Hematopoietic multipotent progenitor cell treated with erythropoietin and hydrocortisone succinate and interleukin-3 and kit ligand, for 17 days (in vitro differentiated cells): Measurements from ENCODE around the gene RGPD3.
"Not testable (repeated sequence)": the region's sequence is repeated elsewhere in the genome, so short reads cannot be mapped to it uniquely, and the experiment has no call there.

Experiments
- DNase-seq: peaks from one replicate; pipeline ENCODE4 v3.0.0-alpha.2; 2015; ENCODE audit warnings: low spot score

RGPD3 gene

DNA sequence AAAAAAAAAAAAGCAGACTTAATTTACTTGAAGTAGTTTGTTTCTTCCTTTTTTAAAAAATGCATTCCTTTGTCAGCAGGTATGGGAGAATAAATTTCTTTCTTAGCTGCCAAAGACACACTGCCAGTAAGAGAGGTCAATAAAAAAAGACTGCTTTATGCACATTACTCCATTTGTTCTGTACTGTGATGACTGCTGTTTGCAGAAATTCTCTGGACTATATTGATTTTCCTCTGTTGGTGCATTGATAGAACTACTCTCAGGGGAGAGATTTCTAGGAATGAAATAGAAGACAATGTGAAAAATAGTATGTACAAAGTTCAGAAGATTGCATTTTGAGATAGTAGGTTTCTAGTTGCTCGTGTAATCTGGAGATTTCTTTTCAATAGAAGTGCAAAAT, 11.3 kb upstream of the RGPD3 start:
- not testable (repeated sequence) for DNase-seq

DNA sequence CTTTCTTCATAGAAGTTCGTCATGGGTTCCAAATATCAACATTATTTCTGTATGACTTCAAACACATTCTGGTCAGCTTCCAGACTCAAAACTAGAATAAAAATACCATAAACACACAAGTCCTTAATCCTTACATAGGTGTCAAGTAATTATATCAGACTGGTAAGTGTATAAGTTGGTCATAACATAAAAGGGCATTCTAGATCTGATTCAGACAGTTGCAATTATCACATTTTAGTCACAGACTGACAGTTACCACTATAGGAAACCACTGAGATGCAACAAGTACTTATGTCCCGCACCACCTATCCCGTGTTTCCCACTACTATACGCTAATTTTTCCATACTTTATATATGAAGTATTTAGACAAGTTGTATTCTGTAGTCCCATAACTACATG, 9.4 kb upstream of the RGPD3 start:
- DNase-seq: not testable (repeated sequence)

DNA sequence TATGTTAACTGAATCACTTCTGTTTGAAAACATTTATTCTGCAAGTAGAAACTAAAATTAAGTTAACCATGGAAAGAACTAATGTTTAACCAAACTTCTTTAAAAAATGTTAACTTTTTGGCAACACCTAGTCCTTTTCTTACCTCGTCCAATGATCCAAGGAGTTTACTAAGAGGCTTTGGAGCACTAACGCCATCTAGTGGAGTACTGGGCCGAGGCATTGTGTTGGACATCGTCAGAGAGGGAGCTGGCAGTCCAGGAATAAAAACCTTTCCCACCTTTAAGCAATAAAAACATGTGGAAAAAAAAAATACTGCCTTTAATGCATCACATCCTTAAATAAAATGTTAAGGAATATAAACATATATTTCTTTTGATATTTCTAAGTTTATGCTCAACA, 2.4 kb upstream of the RGPD3 start:
- DNase-seq: not testable (repeated sequence)

DNA sequence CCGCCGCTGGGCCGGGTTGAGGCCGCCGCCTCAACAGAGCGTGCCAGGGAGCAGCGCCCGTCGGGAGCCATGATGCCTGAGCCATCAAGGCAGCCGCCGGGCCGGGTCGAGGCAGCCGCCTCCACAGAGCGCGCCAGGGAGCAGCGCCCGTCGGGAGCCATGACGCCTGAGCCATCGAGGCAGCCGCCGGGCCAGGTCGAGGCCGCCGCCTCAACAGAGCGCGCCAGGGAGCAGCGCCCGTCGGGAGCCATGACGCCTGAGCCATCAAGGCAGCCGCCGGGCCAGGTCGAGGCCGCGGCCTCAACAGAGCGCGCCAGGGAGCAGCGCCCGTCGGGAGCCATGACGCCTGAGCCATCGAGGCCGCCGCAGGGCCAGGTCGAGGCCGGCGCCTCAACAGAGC, 697 bp downstream of the RGPD3 start:
- not testable (repeated sequence) for DNase-seq

DNA sequence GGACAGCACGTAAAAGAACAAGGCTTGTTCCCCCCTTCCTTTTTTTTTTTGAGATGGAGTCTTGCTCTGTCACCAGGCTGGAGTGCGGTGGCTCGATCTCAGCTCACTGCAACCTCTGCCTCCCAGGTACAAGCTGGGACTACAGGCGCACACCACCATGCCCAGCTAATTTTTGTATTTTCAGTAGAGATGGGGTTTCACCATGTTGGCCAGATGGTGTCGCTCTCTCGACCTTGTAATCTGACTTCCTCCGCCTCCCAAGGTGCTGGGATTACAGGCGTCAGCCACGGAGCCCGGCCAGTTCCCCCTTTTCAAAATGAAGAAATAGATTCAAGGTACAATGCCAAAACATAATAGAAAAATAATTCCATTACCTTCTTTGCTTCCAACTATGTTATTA, 6.3 kb downstream of the RGPD3 start:
- not testable (repeated sequence) for DNase-seq

DNA sequence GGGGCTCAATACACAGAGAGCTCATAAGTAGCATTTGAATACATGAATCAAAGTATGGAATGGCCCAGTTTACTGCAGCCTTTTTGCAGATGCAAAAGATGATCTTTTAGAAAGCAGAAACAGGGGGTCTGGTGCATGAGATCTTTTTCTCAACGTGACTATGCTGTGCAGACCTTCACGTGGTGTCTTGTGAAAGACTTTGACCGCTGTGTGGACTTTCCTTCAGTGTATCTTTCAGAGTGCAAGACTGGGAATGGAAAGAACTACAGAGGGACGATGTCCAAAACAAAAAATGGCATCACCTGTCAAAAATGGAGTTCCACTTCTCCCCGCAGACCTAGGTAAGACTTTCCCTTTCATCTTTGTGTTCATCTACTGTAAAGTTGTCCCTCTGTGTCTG, 77.5 kb downstream of the RGPD3 start:
- DNase-seq: not testable (repeated sequence)

DNA sequence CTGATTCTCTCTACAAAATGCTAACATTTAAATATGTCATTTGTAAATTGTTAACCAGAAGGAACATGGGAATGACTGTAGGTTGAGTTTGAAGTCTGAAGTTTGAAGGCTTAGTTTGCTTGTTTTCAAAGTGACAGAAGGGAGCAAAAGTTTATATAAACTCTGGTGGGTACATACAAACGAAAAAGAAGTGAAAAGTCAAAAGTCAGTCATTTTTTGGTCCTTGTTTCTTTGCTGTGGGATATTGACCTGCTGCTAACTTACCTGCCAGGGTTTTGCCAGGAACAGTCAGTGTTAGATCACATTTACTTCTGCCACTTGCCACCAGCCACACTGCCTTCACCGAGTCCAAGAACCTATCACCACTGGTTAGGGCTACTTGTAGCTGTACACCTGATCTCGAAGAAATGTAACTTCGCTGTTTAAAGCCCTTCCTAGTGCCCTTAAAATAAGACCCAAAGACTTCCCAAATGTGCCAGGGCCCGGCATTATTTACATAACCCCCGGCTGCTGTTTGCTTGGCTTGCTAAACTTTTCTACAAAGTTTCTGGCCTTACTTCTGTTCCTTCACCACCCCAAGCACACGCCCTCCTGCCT, 79.3 kb downstream of the RGPD3 start:
- DNase-seq: not testable (repeated sequence)

DNA sequence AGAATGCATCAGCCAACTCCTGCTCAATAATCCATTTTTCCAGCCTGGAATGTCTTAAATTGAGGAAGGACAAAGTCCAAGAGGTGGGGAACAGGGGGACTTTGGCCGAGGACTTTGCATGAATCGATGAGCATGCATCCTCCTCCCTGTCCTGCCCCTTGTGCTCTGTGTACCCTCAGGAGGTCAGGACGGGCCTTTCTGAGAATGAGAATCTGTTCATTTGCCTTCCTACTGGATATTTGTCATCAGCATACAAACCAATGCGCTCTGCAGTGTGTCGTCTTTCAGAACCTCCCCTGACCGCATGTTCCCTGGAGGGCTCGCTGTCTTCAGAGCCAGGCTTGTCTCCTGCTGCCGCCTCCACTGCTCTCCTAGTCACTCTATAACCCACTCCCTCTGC, 83.7 kb downstream of the RGPD3 start:
- DNase-seq: not testable (repeated sequence)

DNA sequence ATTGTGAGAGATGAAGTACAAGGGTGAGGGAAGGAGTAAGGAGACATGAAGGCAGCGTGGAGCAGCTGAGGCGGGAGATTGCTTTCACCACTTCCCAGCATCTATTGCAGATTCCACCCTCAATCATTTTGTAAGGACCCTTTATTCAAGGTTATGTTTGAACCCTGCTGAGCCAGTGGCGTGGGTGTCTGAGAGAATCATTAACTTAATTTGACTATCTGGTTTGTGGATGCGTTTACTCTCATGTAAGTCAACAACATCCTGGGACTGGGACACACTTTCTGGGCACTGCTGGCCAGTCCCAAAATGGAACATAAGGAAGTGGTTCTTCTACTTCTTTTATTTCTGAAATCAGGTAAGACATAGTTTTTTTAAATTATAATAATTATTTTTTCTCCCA, 86.3 kb downstream of the RGPD3 start:
- DNase-seq: not testable (repeated sequence)

DNA sequence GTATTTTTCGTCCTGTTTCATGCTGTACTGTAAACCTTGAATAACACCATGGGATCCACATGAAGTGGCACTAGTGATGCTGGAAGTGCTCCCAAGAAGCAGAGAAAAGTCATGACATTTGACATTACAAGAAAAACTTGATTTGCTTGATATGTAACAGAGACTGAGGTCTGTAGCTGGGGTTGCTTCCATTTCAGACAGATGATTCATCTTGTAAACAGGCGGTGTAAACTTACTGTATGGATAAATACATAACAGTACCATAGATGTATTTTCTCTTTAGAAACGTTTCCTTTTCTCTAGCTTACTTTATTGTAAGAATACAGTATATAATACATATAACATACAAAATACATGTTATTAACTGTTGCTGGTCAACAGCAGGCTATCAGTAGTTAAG, 88.6 kb downstream of the RGPD3 start:
- DNase-seq: not testable (repeated sequence)

DNA sequence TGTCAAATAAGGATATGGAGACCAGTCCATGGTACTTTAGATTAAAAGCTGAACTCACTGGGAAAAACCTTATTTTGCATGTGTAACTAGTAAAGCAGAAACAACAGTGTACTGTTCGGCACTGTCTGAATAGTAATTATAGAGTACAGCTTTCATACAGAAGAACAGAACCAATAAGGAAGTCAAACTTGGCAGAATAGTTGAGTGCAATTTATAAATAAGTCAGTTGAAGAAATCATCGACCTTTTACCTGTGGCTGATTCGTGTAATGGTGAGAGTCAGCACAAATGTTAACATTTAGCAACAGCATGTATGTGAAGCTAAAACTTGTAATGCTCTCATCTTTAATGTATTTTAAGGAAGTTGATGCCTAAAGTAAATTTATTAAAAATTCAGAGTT, 99.0 kb downstream of the RGPD3 start:
- DNase-seq: not testable (repeated sequence)

DNA sequence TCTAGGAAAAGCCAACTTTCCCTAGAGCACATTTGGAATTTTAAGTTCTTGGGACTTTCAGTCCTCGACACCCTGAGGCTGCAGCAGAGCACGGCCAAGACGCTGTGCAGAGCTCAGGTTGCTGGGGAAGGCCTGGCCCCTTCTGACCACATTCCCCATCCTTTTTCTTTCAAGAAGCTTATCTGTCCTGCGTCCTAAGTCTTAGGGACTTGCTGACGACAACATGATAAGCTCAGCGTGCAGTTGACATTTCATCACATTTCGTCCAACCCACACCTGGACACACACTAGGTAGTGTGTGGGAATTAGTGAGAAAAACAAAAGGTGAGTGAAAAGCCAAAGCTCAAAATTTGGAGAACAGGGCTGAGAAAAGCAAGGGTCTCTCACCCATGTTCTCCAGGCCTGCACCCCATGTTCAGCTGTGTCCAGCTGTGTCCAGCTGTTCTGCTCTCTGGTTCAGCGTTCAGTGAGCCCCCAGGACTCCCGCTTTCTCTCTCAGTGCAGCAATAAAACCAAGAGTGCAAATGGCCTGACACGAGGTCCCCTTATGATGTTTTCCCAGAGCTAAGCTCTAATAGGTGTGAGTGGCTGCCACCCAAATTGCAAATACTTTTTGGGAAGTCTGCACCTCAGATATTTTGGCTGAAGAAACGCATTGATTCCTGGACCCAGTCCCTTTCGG, 101.9 kb downstream of the RGPD3 start:
- no peak for DNase-seq

DNA sequence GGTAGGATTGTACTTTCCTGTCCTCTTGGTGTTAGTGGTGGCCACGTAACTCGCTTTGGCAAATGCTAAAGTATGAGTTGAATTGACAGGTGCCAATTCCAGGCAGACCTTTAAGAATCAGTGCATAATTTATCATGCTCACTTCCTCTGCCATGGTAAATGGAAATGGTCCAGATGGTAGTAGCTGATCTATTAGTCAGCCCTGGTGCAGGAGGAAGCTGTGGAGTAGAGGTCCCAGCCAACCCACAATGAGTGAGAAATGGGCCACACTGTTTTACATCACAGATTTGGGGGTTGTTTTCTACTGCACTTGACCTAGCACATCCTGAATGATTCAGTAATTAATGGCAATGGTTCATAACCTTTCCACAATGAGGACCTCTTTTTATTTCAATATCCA, 104.4 kb downstream of the RGPD3 start:
- no peak for DNase-seq

DNA sequence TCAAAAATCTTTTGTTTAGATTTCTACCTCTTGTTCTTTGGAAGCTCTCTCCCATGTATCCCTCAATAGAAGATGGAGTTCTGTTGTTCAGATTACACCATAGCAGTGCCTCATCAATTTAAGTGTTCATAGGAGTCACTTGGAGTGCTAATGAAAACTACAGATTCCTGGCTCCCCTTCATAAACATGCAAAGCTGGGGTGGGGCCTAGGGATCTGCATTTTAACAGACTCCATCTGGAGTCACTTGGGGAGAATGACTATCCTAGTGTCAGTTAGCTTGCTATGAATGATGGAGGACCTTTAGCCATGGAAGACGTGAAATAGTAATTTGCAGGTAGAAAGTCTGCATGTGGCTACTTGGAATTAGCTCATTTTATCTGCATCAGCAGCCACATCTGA, 105.4 kb downstream of the RGPD3 start:
- DNase-seq: no peak

DNA sequence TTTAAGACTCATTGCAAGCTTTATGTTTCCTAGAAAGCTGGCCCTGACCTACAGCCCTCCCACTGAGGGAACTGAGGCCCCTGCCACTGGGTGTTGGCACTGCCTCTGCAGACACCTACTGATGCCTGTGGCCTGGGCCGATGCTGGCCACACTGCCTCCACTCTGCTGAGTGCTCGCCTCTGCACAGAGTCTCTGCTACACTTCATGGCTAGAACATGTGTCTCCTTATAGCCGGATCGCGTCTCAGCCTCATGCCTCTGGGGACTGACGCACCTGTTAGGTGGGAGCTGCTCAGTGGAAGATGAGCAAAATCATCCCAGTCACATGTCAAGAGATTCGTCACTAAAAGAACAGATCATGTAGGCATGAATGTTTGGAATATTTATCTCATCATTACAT, 108.7 kb downstream of the RGPD3 start:
- DNase-seq: no peak

DNA sequence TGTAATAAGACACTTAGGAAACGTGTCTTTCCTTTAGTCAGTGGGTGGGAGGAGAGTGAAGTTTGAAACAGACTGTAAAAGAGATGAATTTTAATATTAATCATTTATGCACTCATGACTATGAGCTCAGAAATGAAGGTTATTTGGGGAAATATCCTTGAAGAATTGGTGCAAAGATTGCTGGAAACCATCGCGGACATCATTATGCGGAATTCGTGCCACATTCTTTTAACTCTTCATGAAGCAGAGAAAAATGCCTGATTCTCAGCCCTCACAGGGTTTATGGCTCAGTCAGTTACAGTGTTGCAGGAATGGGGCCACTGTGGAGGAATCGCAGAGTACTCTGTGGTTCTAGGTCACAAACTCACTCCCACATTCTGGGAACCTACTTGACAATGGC, 109.7 kb downstream of the RGPD3 start:
- DNase-seq: no peak

DNA sequence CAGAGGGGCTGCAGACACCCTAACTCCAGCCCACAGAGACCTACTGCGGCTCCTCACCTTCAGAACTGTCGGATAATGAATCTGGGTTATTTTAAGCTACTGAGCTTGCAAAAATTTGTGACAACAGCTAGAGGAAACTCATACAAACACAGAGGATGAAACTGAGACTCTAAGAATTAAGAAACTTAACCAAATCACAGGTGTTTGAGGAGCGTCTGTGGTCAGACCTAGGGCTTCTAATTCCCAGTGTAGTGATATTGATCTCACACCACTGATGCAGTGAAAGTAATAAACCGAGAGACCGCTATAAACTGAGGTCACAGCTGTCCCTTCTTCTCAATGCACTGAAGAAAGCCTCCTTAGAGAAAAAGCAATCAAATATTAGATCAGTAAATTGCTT, 110.1 kb downstream of the RGPD3 start:
- no peak for DNase-seq

DNA sequence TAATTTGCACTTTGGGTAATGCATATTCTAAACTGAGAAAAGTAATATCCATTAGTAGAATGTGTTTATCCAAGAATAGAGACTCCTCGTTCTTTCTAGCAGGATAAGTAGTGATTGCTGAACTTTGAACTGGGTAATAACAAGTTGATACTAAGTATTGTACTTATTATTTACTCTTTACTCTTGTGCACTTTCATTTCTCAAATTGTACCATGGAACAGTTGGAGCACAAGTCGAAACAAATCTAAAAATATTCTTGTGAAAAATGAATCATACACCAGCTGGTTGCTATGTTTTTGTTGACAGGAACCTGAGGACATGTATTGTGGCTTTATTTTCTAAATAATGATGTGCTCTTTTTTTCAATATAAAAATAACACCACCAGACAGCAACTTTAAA, 111.9 kb downstream of the RGPD3 start:
- DNase-seq: no peak

DNA sequence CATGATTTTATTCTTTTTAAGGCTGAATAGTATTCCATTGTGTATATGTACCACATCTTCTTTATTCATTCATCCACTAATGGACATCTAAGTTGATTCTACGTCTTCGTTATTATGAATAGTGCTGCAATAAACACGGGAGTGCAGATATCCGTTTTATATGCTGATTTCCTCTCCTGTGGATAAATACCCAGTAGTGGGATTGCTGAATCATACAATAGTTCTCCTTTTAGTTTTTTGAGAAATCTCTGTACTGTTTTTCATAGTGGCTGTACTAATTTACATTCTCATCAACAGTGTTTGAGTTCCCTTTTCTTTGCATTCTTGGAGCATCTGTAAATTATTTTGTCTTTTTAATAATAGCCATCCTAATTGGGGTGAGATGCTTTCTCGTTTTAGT, 114.5 kb downstream of the RGPD3 start:
- DNase-seq: no peak

DNA sequence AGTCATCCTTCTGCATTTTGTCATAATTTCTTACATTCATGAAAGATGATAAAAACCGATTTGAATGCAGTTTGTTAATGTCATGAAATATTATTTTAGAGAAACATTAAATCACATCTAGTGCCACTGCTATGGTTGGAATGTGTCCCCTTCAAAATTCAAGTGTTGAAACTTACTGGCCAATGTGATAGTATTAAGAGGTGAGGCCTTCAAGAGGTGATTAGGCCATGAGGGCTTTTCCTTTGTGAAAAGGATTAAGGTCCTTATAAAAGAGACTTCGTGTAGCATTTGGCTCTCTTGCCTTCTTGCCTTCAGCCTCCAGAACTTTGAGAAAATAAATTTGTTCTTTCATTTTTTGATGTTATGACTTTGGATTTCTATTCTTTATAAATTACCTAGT, 117.2 kb downstream of the RGPD3 start:
- no peak for DNase-seq

DNA sequence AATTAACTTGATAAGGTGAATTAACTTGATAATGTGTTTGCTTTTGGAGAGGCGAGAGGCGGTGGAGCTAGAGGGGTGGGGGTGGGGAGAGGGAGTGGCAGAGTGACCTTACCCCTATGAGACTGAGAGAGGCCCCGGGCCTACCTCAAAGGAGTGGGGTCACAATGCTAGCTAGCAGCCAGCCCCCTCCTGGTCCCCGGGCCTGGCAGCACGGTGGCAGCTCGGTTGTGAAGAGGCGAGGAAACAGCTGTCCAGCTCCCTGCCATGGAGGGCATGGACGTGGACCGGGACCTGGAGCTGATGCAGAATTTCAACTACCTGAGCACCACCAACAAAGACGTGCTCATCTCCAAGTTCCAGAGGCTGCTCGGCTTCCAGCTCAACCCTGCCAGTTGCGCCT, 123.9 kb downstream of the RGPD3 start:
- no peak for DNase-seq

DNA sequence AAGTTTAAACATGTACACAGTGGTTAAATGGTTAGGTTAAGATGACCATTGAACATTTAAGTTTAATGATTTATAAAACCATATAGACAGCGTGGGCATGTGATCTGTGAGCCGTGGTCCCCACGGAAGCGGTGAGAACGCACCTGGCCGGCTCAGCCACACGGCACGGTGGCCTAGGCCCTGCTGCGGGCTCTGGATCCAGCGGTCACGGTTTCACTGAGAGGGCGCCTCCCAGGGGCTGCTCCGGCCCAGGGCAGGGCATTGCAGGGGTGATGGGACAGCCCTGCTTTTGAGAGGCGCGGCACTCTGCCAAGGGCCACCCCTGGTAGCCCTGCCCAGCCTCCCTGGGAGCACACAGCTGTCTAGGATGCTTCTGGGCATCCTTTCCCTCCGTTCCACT, 124.9 kb downstream of the RGPD3 start:
- DNase-seq: no peak

DNA sequence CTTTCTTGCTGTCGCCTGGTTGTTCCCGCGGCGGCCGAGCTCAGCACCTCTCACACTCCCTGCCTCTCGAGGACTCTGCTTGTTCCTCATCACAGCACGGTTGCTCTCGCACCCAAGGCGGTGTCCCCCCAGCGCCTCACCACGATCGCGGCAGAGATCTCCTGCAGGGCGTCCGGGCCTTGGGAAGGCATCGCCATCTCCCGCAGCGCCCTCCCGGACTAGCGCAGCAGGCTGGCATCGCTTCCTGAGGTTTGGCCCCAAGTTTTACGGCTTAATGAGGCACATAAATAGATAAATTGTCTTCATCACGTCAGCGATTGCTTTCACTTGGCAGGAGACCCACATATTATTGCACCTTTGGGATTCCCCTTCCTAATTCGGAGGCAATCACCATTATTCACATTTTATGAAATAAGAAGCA, 125.4 kb downstream of the RGPD3 start:
- no peak for DNase-seq

DNA sequence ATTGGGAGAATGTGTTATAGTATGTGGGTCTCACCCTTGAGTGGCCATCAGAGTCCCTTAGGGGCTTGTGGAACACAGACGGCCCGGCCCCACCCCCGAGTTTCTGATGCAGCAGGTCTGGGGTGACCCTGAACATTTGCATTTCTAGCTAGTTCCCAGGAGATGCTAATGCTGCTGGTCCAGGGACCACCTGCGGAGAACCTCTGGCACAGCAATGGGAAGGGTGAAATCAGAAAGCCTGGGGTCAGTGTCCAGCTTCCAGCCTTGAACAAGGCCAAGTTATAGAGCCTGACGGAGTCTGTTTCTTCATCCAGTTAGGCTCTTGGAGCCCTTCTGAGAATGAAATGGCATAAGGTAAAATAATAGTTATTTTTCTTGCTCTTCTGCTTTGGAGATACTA, 126.5 kb downstream of the RGPD3 start:
- no peak for DNase-seq
